NOMO-1 treated with DMSO at 0.1 percent for 48 hours (cell line): ENCODE measurements around the gene CCNY.

ENCODE experiments used
- DNase-seq: peaks from one replicate; lab custom pipeline; 2025; ENCODE audit not compliant: unreplicated experiment; lab: John Stamatoyannopoulos, UW

Gene CCNY

GRCh38 chr10:35467186-35467585 is 130.9 kb downstream of the CCNY start:
- DNase-seq = no peak

- DNase-seq = no peak
Measured at GRCh38 chr10:35470248-35470924, 134.1 kb downstream of the CCNY start.

GRCh38 chr10:35470925-35471315 is 134.6 kb downstream of the CCNY start:
- DNase-seq = no peak

GRCh38 chr10:35471435-35471834 is 135.1 kb downstream of the CCNY start:
- no peak for DNase-seq

GRCh38 chr10:35480142-35480541 is 143.8 kb downstream of the CCNY start:
- no peak for DNase-seq

GRCh38 chr10:35481413-35481812 is 145.1 kb downstream of the CCNY start:
- no peak for DNase-seq

- peak; percentile 51 for DNase-seq
Measured at GRCh38 chr10:35486297-35486990, 150.1 kb downstream of the CCNY start.

- peak; percentile 16 for DNase-seq
Measured at GRCh38 chr10:35487336-35488034, 151.2 kb downstream of the CCNY start.

GRCh38 chr10:35488228-35488627 is 151.9 kb downstream of the CCNY start:
- no peak for DNase-seq

GRCh38 chr10:35492386-35493195 is 156.3 kb downstream of the CCNY start:
- DNase-seq = no peak

GRCh38 chr10:35493196-35494118 is 157.1 kb downstream of the CCNY start:
- DNase-seq = no peak

GRCh38 chr10:35495521-35496119 is 159.3 kb downstream of the CCNY start:
- peak; percentile 33 for DNase-seq

- no peak for DNase-seq
Measured at GRCh38 chr10:35497909-35498308, 161.6 kb downstream of the CCNY start.

GRCh38 chr10:35498693-35499092 is 162.4 kb downstream of the CCNY start:
- DNase-seq = no peak

- DNase-seq = no peak
Measured at GRCh38 chr10:35501923-35502322, 165.6 kb downstream of the CCNY start.

- DNase-seq = no peak
Measured at GRCh38 chr10:35502692-35503091, 166.4 kb downstream of the CCNY start.

- no peak for DNase-seq
Measured at GRCh38 chr10:35503578-35503977, 167.3 kb downstream of the CCNY start.

- no peak for DNase-seq
Measured at GRCh38 chr10:35504132-35504531, 167.8 kb downstream of the CCNY start.

- DNase-seq = no peak
Measured at GRCh38 chr10:35505241-35505873, 169.0 kb downstream of the CCNY start.
